Bone marrow (tissue), 2 donors: ENCODE results near the gene LDLRAP1.

ENCODE experiments used
- DNase-seq, 2 donors: peaks; one replicate each; lab custom pipeline; 2025; lab: John Stamatoyannopoulos, UW

LDLRAP1 gene

DNA sequence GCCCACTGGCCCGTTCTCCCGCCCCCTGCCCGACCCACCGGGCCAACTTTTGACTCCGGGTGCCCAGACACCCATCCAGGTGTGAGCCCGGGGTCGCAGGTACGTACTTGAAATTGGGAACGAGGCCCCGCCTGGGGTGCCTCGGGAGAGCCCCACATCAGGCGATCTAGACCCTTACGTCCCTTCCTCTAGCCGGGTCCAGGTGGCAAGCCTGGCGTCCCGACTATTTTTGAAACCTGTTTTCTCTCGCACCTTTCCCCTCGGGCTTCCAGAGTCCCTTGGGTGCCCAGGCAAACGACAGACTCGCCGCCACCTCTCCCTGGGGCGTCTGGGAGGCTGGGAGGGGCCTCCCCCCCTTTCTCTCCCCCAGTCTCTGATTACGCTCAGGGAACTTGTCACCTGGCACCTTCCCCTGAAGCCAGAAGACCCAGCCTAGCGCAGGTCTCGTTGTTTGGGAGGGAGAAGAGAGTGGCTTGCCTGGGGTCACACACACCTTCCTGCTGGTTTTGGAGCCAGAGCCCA lies 898 bp downstream of the LDLRAP1 start:
- no peak for DNase-seq

GRCh38 chr1:25544819-25545218 lies 1.4 kb downstream of the LDLRAP1 start:
- no peak for DNase-seq

DNA sequence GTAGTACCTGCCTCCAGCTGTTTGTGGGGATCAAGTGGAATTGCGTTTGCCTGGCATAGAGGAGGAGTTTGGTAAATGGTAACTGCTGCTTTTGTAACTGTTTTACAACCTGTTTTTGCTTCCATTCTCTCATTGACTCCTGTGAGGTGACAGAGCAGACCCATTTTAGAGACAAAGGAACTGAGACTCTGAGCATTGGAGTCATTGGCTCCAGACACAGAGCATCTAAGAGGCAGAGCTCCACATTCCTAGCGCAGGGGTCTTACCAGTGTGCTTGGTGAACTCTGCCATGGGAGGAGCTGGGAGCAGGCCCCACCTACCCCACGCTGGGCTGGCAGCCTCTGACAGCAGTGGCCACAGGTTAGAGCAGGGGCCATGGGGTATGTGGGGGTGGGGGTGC lies 2.4 kb downstream of the LDLRAP1 start:
- no peak for DNase-seq

- no peak for DNase-seq
Observed at GRCh38 chr1:25546193-25546592, 2.8 kb downstream of the LDLRAP1 start.

DNA sequence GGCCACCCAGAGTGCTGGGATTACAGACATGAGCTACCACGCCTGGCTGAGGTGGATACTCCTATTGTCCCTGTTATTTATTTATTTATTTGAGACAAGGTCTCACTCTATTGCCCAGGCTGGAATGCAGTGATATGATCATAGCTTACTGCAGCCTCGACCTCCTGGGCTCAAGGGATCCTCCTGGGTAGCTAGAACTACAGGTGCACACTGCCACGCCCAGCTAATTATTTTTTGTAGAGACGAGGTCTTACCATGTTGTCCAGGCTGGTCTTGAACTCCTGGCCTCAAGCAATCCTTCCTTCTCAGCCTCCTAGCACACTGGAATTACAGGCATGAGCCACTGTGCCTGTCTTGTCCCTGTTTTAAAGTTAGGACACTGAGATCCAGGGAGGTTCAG lies 5.2 kb downstream of the LDLRAP1 start:
- DNase-seq, result no peak

DNA sequence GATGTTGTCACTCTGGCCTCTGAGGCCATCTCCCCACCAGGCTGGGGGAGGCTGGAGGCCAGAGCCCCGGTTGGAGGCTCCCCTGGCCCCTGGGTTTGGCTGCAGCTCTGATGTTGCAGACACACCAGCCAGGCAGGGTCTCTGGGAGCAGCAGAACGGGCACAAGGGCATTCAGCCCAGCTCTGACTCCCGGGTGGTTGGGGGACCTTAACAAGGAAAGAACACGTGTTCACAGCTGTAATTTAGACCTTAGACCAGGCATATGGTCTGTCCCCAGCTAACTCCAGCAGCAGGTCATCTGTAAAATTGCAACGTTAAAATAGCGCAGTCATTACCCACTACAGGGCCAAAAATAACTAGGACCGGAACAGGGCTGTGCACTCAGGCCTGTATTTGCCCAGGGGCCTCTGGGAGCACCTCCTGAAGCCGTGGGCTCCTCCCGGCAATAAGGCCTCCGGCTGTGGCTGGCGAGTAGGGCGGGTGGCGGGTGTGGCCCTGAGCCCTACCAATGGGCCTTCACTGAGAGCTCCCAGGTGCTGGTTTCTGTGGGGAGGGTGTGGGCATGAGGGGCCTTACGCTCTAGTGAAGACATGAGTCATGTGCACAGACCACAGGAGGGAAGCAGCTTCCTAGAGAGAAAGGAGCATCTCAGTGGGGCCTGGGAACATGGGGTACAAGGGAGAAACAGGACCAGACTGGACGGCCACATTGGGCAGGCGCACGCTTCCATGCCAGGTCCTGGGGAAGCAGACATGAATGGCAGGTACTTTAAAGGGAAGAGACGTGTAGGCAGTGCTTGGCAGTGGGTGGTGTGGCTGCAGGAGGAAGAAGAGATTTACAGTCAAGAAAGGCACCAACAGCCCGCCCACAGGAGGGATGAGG lies 6.1 kb downstream of the LDLRAP1 start:
- peak; percentile 40 to 80 for DNase-seq

GRCh38 chr1:25550155-25550506 lies 6.7 kb downstream of the LDLRAP1 start:
- DNase-seq, result no peak

- DNase-seq, result no peak
Observed at GRCh38 chr1:25550683-25551310, 7.4 kb downstream of the LDLRAP1 start.

DNA sequence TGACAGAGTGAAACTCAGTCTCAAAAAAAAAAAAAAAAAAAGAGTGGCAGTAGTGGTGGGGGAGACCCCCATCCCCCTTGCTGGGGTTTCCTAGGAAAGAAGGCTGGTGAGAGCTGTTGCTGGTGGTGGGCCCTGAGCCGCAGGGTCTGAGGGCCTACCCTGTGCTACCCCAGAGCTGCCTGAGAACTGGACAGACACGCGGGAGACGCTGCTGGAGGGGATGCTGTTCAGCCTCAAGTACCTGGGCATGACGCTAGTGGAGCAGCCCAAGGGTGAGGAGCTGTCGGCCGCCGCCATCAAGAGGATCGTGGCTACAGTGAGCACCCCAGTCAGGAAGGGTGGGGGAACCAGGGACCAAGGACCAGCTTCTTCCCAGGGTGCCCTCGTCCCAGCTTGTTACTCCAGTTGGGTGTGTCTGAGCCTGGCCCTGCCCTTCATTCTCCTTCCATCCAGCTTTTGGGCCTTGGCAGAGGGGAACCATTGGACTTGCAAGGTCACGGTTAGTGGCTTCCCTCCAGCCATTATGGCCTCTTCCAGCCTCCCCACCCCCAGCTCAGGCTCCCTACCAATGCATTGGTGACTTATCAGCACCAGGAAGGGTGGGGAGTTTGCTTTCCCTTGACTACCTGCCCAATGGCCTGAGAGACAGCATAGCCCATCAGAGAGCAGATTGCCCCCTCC lies 10.5 kb downstream of the LDLRAP1 start:
- DNase-seq, result no peak

DNA sequence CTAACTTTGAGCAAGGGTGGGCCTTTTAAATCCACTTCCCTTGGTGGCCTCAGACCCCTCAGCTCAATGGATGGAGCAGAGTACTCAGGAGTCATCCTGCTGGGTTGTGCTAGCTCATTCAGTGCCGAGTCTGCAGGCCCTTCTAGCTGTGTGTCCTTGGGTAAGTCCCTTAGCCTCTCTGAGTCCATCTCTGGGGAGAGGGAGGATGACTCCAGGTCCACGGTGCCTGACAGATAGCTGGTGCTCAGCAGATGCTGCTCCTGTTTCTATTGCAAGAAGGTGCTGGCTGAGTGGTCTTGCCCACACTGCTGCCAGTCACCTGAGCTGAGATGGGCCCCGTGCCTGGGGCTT lies 11.0 kb downstream of the LDLRAP1 start:
- DNase-seq, result no peak

- no peak for DNase-seq
Observed at GRCh38 chr1:25554886-25555752, 11.7 kb downstream of the LDLRAP1 start.

DNA sequence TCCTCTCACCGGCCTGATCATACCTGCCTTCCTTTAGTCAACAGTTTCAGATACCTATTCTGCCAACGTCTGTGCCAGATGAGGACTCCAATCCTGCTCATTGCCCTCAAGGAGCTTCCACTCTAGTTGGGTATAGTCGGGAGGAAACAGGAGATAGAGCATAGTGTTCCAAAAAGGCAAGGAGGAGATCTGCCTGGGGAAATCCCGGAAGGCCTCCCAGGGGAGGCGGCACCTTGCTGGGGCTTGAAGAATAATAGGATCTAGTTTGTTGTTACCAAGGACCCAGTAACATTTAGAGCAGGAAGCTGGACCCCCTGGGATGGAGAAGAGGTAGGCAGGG lies 12.3 kb downstream of the LDLRAP1 start:
- DNase-seq, result no peak

DNA sequence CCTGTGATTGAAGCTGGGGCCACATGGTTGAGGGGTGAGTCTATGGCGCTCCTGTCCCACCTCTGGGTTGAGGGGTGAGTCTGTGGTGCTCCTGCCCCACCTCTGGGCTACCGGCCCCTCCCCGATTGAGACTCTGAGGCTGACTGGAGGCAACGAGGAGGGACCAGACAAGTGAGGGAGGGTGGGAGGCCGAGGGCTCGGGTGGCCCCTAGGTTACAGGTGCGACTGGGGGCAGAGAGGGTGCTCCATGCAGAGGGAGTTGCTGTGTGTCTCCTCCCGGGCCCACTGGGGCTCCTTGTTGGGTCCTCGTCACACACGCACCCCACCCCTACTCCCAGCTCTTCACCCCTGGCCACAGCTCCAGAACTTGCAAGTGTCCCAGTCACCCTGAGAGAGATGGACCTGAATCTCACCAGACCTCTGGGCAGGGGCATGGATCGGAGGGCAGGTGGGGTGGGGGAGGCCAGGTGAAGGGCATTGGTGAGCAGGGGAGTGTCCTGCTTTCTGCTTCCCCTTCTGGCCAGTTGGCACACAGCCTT lies 12.8 kb downstream of the LDLRAP1 start:
- DNase-seq, result no peak

DNA sequence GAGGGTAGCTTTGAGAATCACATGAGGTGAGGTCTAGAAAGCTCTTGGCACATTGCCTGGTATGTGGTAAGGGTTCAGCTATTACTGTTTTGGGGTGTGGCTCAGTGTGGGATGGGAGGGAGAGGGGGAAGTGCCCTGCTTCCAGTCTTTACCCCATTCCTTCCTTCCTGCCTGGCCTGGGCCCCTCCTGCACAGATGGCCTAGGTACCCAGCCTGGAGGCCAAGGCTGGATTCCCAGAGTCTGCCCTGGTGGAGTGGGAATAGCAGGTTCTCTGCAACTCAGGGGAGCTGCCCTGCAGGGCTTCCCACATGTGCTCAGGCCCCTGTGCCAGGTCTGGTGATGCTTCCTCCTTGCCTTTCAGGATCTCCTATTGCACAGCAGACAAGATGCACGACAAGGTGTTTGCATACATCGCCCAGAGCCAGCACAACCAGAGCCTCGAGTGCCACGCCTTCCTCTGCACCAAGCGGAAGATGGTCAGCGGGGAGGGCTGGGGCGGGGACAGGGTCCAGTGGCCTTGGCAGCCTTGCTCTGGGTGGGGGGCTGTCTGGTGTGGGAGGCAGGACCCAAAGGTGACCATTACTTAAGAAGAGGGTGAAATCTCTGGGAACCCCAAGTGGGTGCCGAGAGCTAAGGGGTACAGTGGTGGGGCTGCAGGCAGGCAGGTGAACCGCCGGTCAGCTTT lies 13.5 kb downstream of the LDLRAP1 start:
- peak in 1 of 2 donors; percentile 68 for DNase-seq

- no peak for DNase-seq
Observed at GRCh38 chr1:25557543-25557942, 14.1 kb downstream of the LDLRAP1 start.

- DNase-seq, result no peak
Observed at GRCh38 chr1:25559031-25559430, 15.6 kb downstream of the LDLRAP1 start.

- peak in 1 of 2 donors; percentile 6 for DNase-seq
Observed at GRCh38 chr1:25560001-25560400, 16.6 kb downstream of the LDLRAP1 start.

DNA sequence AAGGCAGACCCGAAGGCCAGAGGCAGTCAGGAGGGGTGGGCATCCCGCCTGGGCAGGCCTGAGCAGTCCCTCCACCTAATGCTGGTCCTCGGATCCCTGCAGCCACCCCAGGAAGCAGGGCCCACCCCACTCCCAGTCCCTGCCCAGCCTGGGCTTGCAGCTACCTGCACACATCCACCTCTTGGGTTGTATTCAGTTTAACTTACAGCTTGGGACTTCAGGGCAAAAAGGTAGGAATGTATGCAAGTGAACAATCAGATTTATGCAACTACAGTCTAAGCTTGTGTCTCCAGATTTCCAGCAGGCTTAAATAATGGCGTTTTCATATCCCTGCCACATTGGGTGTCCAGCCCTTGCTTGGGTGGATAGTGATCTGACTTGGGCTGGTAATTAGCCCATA lies 17.4 kb downstream of the LDLRAP1 start:
- DNase-seq, result no peak

DNA sequence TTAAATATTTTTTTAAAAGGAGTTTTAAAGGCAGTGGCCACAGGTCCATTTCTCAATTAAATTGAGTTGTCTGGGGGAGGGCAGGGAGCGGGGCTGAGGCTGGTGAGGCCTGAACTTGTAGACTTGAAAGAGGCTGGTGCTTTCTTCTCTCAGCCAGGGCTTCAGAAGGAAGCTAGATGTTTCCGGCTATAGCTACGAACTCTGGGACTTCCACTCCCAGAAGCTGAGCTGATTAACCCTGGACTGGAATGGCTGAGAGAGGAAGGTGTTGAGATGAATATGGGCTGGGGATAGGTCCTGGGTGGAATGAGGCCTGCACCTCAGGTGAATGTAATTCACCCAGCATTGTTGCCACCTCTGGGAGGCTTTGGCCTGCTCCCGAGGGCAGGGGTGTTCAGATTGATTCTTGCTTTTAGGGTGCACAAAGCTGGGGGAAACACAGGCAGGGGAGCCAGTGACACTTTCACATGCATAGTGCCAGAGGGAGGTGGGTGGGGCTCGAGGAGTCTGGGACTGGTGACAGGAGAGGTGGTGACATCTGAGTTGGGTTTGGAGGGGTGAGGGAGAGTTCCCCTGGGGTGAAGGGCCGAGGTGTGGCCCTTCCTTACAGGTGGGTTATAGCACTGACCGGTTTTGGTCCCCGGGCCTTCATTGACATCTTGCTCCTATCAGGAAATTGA lies 18.2 kb downstream of the LDLRAP1 start:
- DNase-seq, result no peak

GRCh38 chr1:25562101-25562927 lies 18.9 kb downstream of the LDLRAP1 start:
- DNase-seq, result peak in 1 of 2 donors; percentile 28
